ENCODE results near the gene C4orf51.
"Not testable (repeated sequence)": the region's sequence is repeated elsewhere in the genome, so short reads cannot be mapped to it uniquely, and the experiment has no call there.

Gene C4orf51

DNA sequence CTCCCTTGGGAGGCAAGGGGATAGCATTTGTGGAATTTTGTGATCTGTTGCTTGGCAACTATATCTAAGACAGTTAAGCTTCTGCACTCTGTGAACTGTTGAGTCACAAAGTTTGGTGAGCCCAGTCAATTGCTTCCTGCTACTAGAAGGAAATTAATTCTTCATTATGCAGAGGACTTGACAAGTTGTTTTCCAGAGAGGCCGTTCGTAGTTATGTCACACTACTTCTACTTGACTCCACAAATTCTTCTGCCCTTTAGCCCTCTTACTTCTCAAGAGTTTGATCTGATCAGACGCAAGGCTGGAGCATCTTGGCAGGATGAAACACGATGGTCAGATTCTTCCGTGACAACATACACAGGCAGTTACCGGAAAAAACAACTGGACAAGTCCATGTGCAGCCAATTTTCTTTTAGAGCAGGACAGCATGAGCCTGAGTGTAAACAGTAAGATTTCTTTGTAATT, at the start of gene C4orf51:
TSS of gene C4orf51 (plus strand) at position 156 of the 465 bp plus-strand sequence. CDS start at position 214, 58 bp downstream.
- no peaks in the 10 kb centered on the region for H3K36me3 ChIP-seq (ENCODE audit: insufficient read depth, low read length)
- no peaks in the 10 kb centered on the region for H3K27me3 ChIP-seq (ENCODE audit: insufficient read depth, low read length)
- no peaks in the 10 kb centered on the region for H3K9me3 ChIP-seq (ENCODE audit: low read length)
- peak within 1 kb of the TSS; percentile 4 for H2AFZ ChIP-seq (ENCODE audit: low read depth, low read length)
- peaks cover 27% of the 10 kb centered on the region for H3K4me1 ChIP-seq (ENCODE audit: insufficient read depth, low read length)
- H3K4me3 ChIP-seq (ENCODE audit: low read length), result peak within 1 kb of the TSS; percentile 26

DNA sequence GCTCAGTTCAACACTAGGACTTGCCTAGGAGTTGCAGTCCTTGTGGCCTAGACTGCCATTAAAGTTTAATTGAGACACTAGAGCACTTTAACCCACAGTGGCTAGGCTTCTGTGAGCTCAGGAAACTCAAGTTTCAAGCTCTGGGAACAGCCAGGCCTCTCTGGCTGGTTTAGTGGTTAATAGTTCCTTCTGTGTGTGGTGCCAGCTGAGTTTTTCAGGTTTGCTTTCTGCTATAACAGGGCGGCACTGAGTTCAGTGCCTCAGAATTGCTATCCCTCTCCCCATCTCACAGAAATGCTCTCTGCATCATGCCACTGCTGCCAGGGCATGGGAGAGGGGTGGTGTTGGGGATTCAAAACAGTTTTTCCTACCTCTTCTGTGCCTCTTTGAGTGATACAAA, 44.8 kb upstream of the C4orf51 start:
- H3K4me1 ChIP-seq (ENCODE audit: insufficient read depth, low read length), result no peaks in the 10 kb centered on the region
- H3K9me3 ChIP-seq (ENCODE audit: low read length), result no peaks in the 10 kb centered on the region
- no peaks in the 10 kb centered on the region for H3K27me3 ChIP-seq (ENCODE audit: insufficient read depth, low read length)
- H3K4me3 ChIP-seq (ENCODE audit: low read length), result no peak overlapping the region
- H2AFZ ChIP-seq (ENCODE audit: low read depth, low read length), result no peak overlapping the region
- peaks cover 3% of the 10 kb centered on the region for H3K36me3 ChIP-seq (ENCODE audit: insufficient read depth, low read length)

DNA sequence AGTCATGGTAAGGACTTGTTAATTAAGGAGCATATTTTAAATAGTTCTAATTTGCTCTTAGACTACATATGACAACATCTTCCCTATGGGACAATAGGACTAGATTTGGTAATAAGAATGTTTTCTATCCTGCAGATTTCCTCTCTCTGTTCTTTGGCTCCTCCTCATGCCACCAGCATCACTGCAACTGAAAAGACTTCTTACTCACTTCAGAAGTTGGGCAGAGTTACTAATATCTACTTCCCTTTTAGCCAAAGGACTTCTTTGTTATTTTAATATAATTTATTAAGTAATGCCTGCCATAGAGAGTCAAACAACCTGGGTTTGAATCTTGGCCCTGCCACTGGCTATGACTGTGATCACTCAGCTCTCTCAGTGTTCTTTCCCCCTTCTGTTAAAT, 44.3 kb upstream of the C4orf51 start:
- peaks cover 3% of the 10 kb centered on the region for H3K36me3 ChIP-seq (ENCODE audit: insufficient read depth, low read length)
- no peaks in the 10 kb centered on the region for H3K9me3 ChIP-seq (ENCODE audit: low read length)
- H3K4me3 ChIP-seq (ENCODE audit: low read length), result no peak overlapping the region
- no peak overlapping the region for H2AFZ ChIP-seq (ENCODE audit: low read depth, low read length)
- no peaks in the 10 kb centered on the region for H3K4me1 ChIP-seq (ENCODE audit: insufficient read depth, low read length)
- no peaks in the 10 kb centered on the region for H3K27me3 ChIP-seq (ENCODE audit: insufficient read depth, low read length)

DNA sequence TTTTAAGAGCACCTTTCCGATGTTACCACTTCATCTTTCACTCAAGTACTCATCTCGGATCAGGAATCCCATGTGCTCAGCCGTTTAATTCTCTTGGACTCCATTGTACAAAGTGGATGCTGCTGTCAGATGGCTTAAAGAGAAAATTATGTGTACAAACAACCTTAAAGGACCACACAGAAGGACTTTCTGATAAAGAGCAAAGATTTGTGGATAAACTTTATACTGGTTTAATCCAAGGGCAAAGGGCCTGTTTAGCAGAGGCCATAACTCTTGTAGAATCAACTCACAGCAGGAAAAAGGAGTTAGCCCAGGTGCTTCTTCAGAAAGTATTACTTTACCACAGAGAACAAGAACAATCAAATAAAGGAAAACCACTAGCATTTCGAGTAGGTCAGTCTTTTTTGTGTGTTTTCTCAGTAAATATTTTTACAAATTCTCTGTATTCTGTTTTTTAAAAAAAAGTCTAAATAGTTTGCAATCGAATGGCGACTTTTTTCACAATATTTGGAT, 40.7 kb upstream of the C4orf51 start:
- H3K27me3 ChIP-seq (ENCODE audit: insufficient read depth, low read length), result no peaks in the 10 kb centered on the region
- H3K36me3 ChIP-seq (ENCODE audit: insufficient read depth, low read length), result peaks cover 3% of the 10 kb centered on the region
- no peak overlapping the region for H2AFZ ChIP-seq (ENCODE audit: low read depth, low read length)
- no peaks in the 10 kb centered on the region for H3K4me1 ChIP-seq (ENCODE audit: insufficient read depth, low read length)
- no peak overlapping the region for H3K4me3 ChIP-seq (ENCODE audit: low read length)
- H3K9me3 ChIP-seq (ENCODE audit: low read length), result no peaks in the 10 kb centered on the region

DNA sequence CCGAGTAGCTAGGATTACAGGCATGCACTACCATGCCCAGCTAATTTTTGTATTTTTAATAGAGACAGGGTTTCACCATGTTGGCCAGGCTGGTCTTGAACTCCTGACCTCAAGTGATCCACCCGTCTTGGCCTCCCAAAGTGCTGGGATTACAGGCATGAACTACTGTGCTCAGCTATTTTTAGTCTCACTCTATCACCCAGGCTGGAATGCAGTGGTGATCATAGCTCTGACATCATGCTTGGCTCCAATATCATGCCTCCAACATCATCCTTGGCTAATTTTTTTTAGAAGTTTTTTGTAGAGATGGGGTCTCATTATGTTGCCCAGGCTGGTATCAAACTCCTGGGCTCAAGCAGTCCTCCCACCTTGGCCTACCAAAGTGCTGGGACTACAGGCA, 39.7 kb upstream of the C4orf51 start:
- not testable (repeated sequence) for H3K27me3 ChIP-seq (ENCODE audit: insufficient read depth, low read length); H3K4me3 ChIP-seq (ENCODE audit: low read length); H2AFZ ChIP-seq (ENCODE audit: low read depth, low read length); H3K9me3 ChIP-seq (ENCODE audit: low read length); H3K36me3 ChIP-seq (ENCODE audit: insufficient read depth, low read length); H3K4me1 ChIP-seq (ENCODE audit: insufficient read depth, low read length)

DNA sequence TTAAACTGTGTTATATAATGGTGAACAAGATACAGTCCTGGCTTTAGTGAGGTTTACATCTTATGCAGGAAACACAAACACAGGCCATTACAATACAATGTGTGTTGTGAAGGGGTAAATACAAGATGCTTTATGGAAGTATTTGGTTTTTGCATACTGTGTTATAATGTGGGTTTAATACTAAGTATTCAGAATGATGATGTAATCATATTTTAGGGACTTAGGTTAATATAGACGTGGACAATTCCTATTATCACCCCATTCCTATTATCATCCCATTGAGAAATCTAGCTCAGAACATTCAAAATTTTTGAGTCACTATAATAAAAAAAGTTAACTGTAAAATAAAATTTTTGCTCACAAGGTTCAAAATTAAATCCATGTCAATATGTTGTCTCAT, 36.7 kb upstream of the C4orf51 start:
- Histone ChIP-seq H3K4me3 (ENCODE audit: low read length) (no peak overlapping the region), H3K27me3 (ENCODE audit: insufficient read depth, low read length) (no peaks in the 10 kb centered on the region), H3K9me3 (ENCODE audit: low read length) (no peaks in the 10 kb centered on the region), H2AFZ (ENCODE audit: low read depth, low read length) (no peak overlapping the region), H3K36me3 (ENCODE audit: insufficient read depth, low read length) (peaks cover 3% of the 10 kb centered on the region), H3K4me1 (ENCODE audit: insufficient read depth, low read length) (no peaks in the 10 kb centered on the region)

DNA sequence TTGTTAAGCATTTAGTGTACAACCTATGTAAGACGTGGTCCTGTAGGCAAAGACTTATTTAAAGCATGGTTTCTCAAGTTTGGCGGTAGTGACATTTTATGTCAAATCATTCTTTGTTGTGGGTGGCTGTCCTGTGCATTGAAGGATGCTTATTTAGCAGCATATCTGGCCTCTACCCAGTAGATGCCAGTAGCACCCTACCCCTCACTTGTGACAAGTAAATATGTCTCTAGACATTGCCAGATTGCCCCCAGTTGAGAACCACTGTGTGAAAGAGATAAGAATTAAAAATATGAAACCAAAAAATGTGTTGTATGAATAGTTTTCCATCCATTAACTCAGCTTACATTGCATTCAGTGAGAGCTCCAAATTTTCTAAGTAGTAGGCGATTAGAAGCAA, 35.2 kb upstream of the C4orf51 start:
- Histone ChIP-seq H3K36me3 (ENCODE audit: insufficient read depth, low read length) (peaks cover 1% of the 10 kb centered on the region), H3K4me3 (ENCODE audit: low read length) (no peak overlapping the region), H3K9me3 (ENCODE audit: low read length) (peaks cover under 1% of the 10 kb centered on the region), H3K4me1 (ENCODE audit: insufficient read depth, low read length) (no peaks in the 10 kb centered on the region), H3K27me3 (ENCODE audit: insufficient read depth, low read length) (no peaks in the 10 kb centered on the region), H2AFZ (ENCODE audit: low read depth, low read length) (no peak overlapping the region)

DNA sequence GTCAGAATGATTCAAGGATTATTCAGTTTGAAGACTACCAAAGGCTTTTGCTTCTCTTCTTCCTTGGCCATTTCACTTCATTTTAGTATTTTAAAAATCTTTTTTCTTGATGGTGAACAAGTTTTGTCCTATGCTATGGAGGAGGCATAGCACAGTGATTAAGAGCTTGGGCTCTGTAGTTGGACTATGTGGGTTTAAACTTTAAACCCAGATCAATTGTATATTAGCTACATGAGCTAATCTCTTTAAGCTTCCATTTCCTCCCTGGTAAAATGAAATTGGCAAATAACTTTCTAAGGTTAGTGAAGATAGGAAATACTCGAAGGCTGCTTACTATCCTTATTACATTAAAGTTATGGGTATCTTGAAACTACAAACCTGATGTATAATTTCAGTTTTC, 23.8 kb upstream of the C4orf51 start:
- Histone ChIP-seq H3K27me3 (ENCODE audit: insufficient read depth, low read length) (no peaks in the 10 kb centered on the region), H3K9me3 (ENCODE audit: low read length) (peaks cover 4% of the 10 kb centered on the region), H2AFZ (ENCODE audit: low read depth, low read length) (no peak overlapping the region), H3K4me1 (ENCODE audit: insufficient read depth, low read length) (no peaks in the 10 kb centered on the region), H3K36me3 (ENCODE audit: insufficient read depth, low read length) (peaks cover 9% of the 10 kb centered on the region), H3K4me3 (ENCODE audit: low read length) (no peak overlapping the region)

DNA sequence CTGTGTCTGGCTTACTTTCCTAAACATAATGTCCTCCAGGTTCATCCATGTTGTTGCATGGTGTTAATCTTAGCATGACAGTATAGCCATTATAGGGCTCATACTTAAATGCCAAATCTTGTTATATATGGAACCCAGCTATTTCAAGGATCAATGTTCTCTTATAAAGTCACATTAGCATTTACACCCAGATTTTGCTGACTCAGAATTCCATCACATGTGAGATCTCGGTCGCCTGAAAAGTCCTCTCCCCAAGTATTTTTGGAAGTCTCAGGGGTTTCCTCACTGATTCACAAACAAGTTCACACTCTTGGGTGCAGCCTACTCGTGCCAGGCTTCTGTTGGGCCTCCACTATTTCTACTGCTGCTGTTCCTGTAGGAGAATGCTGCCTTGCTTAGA, 19.9 kb upstream of the C4orf51 start:
- no peak overlapping the region for H2AFZ ChIP-seq (ENCODE audit: low read depth, low read length)
- H3K9me3 ChIP-seq (ENCODE audit: low read length), result peaks cover 1% of the 10 kb centered on the region
- no peak overlapping the region for H3K4me3 ChIP-seq (ENCODE audit: low read length)
- H3K36me3 ChIP-seq (ENCODE audit: insufficient read depth, low read length), result peaks cover 1% of the 10 kb centered on the region
- no peaks in the 10 kb centered on the region for H3K4me1 ChIP-seq (ENCODE audit: insufficient read depth, low read length)
- H3K27me3 ChIP-seq (ENCODE audit: insufficient read depth, low read length), result no peaks in the 10 kb centered on the region

DNA sequence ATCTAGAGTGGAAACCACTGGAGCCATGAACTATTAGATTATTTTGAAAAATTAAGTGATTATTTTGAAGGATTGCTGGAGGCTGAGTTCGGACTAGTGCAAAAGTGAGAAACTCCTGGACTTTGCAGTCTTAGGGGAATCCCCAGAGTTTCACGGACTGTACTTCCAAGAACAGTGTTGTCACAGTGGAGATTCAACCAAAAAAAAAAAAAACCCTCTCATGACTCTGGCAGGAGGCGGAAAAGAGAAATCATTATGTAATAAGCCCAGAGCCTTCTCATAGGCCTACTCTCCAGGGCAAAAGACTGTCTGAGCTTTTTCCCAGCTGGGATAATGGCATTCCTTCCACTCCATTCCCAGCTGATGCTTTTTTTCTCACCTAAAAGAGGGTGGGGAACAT, 16.8 kb upstream of the C4orf51 start:
- Histone ChIP-seq H3K27me3 (ENCODE audit: insufficient read depth, low read length) (no peaks in the 10 kb centered on the region), H3K4me1 (ENCODE audit: insufficient read depth, low read length) (no peaks in the 10 kb centered on the region), H3K9me3 (ENCODE audit: low read length) (peaks cover 3% of the 10 kb centered on the region), H3K4me3 (ENCODE audit: low read length) (no peak overlapping the region), H3K36me3 (ENCODE audit: insufficient read depth, low read length) (no peaks in the 10 kb centered on the region), H2AFZ (ENCODE audit: low read depth, low read length) (no peak overlapping the region)

DNA sequence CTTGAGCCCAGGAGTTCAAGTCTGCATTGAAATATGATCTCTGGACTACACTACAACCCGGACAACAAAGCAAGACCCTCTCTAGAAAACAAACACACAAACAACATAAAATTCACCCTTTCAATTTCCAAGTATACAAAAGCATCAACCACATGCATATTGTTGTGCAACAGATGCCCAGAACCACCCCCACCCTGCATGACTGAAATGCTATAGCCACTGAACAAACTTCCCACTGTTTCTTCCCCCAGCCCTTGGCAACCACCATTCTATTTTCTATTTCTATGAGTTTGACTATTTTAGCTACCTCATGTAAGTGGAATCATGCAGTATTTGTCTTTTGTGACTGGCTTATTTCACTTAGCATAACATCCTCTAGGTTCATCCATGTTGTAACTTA, 14.2 kb upstream of the C4orf51 start:
- Histone ChIP-seq H3K4me1 (ENCODE audit: insufficient read depth, low read length) (no peaks in the 10 kb centered on the region), H2AFZ (ENCODE audit: low read depth, low read length) (no peak overlapping the region), H3K36me3 (ENCODE audit: insufficient read depth, low read length) (no peaks in the 10 kb centered on the region), H3K9me3 (ENCODE audit: low read length) (peaks cover 3% of the 10 kb centered on the region), H3K4me3 (ENCODE audit: low read length) (no peak overlapping the region), H3K27me3 (ENCODE audit: insufficient read depth, low read length) (no peaks in the 10 kb centered on the region)

DNA sequence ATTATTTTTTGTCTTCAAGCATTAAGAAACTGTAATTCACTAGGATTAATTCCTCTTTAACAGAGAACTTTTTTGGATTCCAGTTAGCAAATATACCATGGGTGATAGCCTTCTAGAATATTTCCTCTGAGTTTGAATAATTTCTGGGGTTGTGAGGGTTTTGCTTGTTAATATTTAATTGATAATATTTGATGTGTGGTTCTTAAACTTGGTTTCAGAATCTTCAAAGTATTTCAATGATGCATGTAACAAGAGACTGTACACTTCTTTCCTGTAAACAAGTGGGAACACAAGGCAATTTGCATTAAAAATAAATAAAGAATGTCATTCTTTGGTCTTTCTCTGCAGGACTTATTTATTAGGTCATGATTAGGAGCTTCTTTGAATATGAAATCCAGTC, 9.5 kb upstream of the C4orf51 start:
- Histone ChIP-seq H3K4me1 (ENCODE audit: insufficient read depth, low read length) (peaks cover 12% of the 10 kb centered on the region), H3K4me3 (ENCODE audit: low read length) (no peak overlapping the region), H3K27me3 (ENCODE audit: insufficient read depth, low read length) (no peaks in the 10 kb centered on the region), H3K36me3 (ENCODE audit: insufficient read depth, low read length) (no peaks in the 10 kb centered on the region), H3K9me3 (ENCODE audit: low read length) (peaks cover 2% of the 10 kb centered on the region), H2AFZ (ENCODE audit: low read depth, low read length) (no peak overlapping the region)

DNA sequence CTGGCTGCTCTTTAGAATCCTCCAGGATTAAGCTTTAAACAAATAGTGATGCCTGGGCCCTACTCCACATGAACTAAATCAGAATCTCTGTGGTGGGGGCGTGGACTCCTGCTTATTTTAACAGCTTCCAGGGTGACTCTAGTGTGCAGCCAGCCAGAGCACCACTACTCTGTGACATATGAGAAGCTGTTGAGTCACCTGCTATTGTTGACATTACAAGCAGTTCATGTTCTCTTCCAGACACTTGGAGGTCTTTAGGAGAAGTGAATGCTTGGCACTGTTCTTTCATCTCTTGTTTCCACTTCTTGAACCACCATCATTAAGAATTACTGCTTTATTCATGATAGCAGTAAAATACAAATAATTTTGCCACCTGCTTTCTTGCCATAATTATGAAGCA, 426 bp upstream of the C4orf51 start:
- Histone ChIP-seq H3K36me3 (ENCODE audit: insufficient read depth, low read length) (no peaks in the 10 kb centered on the region), H2AFZ (ENCODE audit: low read depth, low read length) (no peak overlapping the region), H3K4me1 (ENCODE audit: insufficient read depth, low read length) (peaks cover 27% of the 10 kb centered on the region), H3K9me3 (ENCODE audit: low read length) (no peaks in the 10 kb centered on the region), H3K4me3 (ENCODE audit: low read length) (no peak overlapping the region), H3K27me3 (ENCODE audit: insufficient read depth, low read length) (no peaks in the 10 kb centered on the region)

DNA sequence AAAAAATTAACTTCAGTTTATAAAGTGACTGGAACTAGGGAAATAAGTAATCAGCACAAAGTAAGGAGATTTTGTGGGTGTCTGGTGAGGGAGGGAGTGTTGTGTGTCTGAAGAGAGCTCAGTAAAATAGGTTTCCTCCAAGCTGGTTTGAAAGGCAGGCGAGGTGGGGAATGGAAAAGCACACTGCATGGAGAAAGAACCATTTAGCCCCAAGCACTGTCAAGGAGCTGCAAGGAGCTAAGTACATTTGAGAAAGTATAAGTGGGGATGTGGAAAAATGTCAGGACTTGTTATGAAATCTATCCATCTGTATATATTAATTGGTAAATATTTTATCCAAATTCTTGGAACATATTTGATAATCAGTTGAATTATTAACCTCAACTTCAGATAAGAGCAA, 956 bp downstream of the C4orf51 start:
- Histone ChIP-seq H2AFZ (ENCODE audit: low read depth, low read length) (peak overlapping the region; percentile 4), H3K4me3 (ENCODE audit: low read length) (no peak overlapping the region), H3K4me1 (ENCODE audit: insufficient read depth, low read length) (peaks cover 27% of the 10 kb centered on the region), H3K27me3 (ENCODE audit: insufficient read depth, low read length) (no peaks in the 10 kb centered on the region), H3K9me3 (ENCODE audit: low read length) (no peaks in the 10 kb centered on the region), H3K36me3 (ENCODE audit: insufficient read depth, low read length) (no peaks in the 10 kb centered on the region)

Measured in neuron (in vitro differentiated cells).